ENCODE results near the gene TCTN2.
A peak's percentile ranks its signal among the peaks of the same experiment; 100 is the strongest.

Gene TCTN2

DNA sequence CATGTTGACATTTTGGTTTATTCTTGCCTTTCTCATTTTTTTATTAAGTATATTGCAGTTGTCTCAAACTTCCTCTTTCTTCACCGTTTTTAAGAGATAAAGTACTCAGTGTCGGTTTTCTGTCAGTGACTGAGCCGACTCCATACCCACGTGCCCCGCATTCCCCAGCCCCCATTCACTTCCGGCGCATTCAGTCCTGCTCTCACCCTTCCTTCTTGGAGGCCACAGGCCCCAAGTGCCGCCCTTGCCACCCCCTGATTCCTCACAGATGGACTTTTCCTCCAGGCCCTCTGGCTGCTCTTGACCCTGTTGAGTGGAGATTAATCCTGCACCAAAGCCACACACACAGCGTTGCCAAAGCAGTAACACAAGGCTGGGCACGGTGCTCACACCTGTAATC is 72.1 kb downstream of the TCTN2 start:
- DNase-seq = no peak

GRCh38 chr12:123744836-123745235 is 73.9 kb downstream of the TCTN2 start:
- peak; percentile 1 for DNase-seq

- no peak for DNase-seq
These were observed 76.4 kb downstream of the TCTN2 start for GRCh38 chr12:123747309-123747708.

DNA sequence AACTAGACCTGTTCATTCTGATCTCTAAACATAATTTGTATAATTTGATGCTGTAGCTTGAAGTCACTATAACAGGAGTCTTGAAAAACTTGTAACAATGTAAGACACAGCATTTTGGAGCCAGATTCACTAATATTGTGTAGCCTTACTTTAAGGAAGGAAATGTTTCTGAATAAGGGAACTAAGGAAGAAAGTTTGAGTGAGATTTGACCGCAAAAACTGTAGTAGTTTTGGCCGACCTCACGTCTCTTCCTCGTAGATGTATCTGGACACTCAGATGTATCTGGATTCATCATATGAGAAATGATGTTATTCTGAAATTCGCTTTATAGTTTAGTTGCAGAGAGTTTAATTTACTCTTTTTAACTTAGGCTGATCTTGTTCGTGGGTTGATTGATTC is 77.2 kb downstream of the TCTN2 start:
- no peak for DNase-seq

- no peak for DNase-seq
These were observed 77.7 kb downstream of the TCTN2 start for GRCh38 chr12:123748661-123749060.

DNA sequence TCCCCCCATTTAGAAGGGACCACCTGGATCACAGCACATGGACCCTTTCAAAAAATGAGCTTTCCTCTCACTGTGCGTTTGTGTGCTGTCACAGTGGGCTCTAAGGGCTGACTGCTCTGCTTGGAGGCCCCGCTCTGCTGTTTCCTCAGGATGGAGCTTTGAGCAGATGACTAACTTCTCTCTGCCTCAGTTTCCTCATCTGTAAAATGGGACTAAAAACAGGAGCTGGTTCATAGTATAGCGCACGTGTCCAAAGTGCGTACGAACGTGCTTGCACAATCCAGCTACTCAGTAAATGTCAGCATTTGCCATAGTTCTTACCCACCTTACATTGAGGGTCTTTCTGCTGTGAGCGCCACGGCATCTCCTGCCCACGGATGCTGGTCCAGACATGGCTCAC is 78.4 kb downstream of the TCTN2 start:
- DNase-seq = no peak

- no peak for DNase-seq
These were observed 79.3 kb downstream of the TCTN2 start for GRCh38 chr12:123750159-123750656.

GRCh38 chr12:123752046-123752445 is 81.1 kb downstream of the TCTN2 start:
- no peak for DNase-seq

- DNase-seq = no peak
These were observed 83.3 kb downstream of the TCTN2 start for GRCh38 chr12:123754041-123754772.

DNA sequence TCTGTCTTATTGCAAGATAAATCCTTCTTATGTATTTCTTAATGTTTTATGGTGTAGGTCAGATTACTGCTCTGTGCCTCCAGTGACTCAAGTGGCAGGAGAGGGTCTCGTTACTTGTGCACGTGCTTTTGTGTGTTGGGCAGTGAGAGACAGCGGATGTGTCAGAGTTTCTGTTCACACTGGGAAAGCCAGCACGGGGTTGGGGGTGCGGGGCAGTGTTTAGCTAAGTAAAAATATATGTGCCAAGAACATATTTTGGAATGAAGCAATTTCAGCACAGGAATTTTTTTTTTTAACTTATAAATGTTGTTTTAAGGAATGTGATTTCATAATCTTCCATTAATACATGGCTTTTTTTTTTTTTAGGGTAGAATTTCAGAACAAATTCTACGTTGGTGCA is 86.6 kb downstream of the TCTN2 start:
- peak; percentile 78 for DNase-seq

Data from fibroblast of skin of scalp (primary cell).